Measurements from ENCODE around the gene CADM1. TPM values are rescaled to one million over a fixed set of nuclear protein-coding genes. Genes with fewer than 3 reads are reported as not detected.

The CADM1 gene
- total RNA-seq, 1 donor from 2014 or later, result 248 TPM

- no peak for DNase-seq
These were observed 11.6 kb upstream of the CADM1 start for GRCh38 chr11:115515647-115516395.

GRCh38 chr11:115506954-115507675 is 2.9 kb upstream of the CADM1 start:
- DNase-seq, result peak; percentile 17

- no peak for DNase-seq
These were observed 960 bp upstream of the CADM1 start for GRCh38 chr11:115505175-115505574.

GRCh38 chr11:115503886-115504275 is 334 bp downstream of the CADM1 start:
- no peak for DNase-seq

GRCh38 chr11:115503083-115503885 is 931 bp downstream of the CADM1 start:
- peak; percentile 76 for DNase-seq

- no peak for DNase-seq
These were observed 1.6 kb downstream of the CADM1 start for GRCh38 chr11:115502636-115503082.

- DNase-seq, result peak; percentile 5
These were observed 2.2 kb downstream of the CADM1 start for GRCh38 chr11:115501893-115502589.

- DNase-seq, result no peak
These were observed 2.7 kb downstream of the CADM1 start for GRCh38 chr11:115501502-115501892.

- peak; percentile 6 for DNase-seq
These were observed 3.4 kb downstream of the CADM1 start for GRCh38 chr11:115500547-115501501.

- DNase-seq, result no peak
These were observed 4.3 kb downstream of the CADM1 start for GRCh38 chr11:115499891-115500290.

GRCh38 chr11:115499241-115499799 is 4.9 kb downstream of the CADM1 start:
- DNase-seq, result no peak

- DNase-seq, result no peak
These were observed 5.9 kb downstream of the CADM1 start for GRCh38 chr11:115498354-115498753.

- no peak for DNase-seq
These were observed 6.9 kb downstream of the CADM1 start for GRCh38 chr11:115497303-115497702.

- DNase-seq, result no peak
These were observed 7.3 kb downstream of the CADM1 start for GRCh38 chr11:115496892-115497291.

- no peak for DNase-seq
These were observed 10.3 kb downstream of the CADM1 start for GRCh38 chr11:115493905-115494304.

GRCh38 chr11:115493488-115493887 is 10.7 kb downstream of the CADM1 start:
- no peak for DNase-seq

- no peak for DNase-seq
These were observed 14.7 kb downstream of the CADM1 start for GRCh38 chr11:115489466-115489865.

- no peak for DNase-seq
These were observed 15.3 kb downstream of the CADM1 start for GRCh38 chr11:115488945-115489344.

GRCh38 chr11:115481528-115481927 is 22.7 kb downstream of the CADM1 start:
- no peak for DNase-seq

- no peak for DNase-seq
These were observed 23.6 kb downstream of the CADM1 start for GRCh38 chr11:115480611-115481010.

GRCh38 chr11:115477410-115477809 is 26.8 kb downstream of the CADM1 start:
- no peak for DNase-seq

All from occipital lobe (tissue), 2 donors.